DND-41 (cell line): ENCODE measurements around the gene NR6A1.

Experiments
- EZH2 ChIP-seq: IDR thresholded peaks from 3 replicates; pipeline ENCODE4 v1.6.1; 2012; ENCODE audit warnings: borderline replicate concordance, low read depth, mild to moderate bottlenecking, moderate library complexity, low read length, inconsistent platforms; ENCODE audit not compliant: severe bottlenecking
- TF ChIP-seq, protein P1 (sequence below): IDR thresholded peaks from 2 replicates; pipeline ENCODE4 v1.5.1; 2012; ENCODE audit warnings: borderline replicate concordance, low read length, moderate library complexity, mild to moderate bottlenecking; ENCODE audit not compliant: poor library complexity, severe bottlenecking; ENCODE audit errors: extremely low read depth

DNA sequence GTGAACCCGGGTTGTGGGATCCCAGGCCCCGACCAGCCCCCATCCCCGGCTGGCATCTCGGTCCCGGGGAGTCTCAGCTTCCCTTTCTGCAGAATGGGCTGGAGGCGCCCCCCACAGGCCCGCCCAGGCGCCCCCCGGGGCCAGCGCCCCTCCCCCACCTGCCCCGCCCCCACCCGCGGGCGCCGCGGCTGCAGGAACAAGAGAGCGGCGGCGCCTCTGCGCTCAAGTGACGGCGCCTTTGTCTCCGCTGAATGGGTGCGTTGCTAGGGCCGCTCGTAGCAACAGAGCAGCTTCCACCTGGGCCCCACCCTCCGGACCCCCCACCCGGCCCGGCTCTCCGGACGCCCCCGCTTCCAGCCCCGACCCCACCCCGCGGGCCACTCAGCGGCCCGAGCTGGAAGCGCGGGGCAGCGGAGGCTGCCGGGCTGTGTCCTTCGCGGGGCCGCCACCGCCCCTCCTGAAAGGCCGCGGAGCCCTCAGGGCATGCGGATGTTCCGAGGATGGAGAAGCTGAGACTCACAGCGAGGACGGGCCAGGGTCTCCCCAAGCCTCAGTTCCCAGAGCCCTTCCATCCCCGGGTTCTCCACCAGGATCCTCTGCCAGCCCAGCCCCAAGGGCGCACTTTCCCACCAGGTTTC, 293.3 kb downstream of the NR6A1 start:
- TF ChIP-seq, protein P1, sequence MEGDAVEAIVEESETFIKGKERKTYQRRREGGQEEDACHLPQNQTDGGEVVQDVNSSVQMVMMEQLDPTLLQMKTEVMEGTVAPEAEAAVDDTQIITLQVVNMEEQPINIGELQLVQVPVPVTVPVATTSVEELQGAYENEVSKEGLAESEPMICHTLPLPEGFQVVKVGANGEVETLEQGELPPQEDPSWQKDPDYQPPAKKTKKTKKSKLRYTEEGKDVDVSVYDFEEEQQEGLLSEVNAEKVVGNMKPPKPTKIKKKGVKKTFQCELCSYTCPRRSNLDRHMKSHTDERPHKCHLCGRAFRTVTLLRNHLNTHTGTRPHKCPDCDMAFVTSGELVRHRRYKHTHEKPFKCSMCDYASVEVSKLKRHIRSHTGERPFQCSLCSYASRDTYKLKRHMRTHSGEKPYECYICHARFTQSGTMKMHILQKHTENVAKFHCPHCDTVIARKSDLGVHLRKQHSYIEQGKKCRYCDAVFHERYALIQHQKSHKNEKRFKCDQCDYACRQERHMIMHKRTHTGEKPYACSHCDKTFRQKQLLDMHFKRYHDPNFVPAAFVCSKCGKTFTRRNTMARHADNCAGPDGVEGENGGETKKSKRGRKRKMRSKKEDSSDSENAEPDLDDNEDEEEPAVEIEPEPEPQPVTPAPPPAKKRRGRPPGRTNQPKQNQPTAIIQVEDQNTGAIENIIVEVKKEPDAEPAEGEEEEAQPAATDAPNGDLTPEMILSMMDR = no peak
- TF ChIP-seq EZH2 = no peak
